NCI-H2196 treated with DMSO at 0.1 percent for 48 hours (cell line): ENCODE results near the gene IQCM.

Experiments used
- DNase-seq: peaks from one replicate; lab custom pipeline; 2025; ENCODE audit not compliant: unreplicated experiment; lab: John Stamatoyannopoulos, UW

The IQCM gene

GRCh38 chr4:149711593-149712365 is 103.9 kb downstream of the IQCM start:
- no peak for DNase-seq

- no peak for DNase-seq
Measured at GRCh38 chr4:149709640-149710039, 106.0 kb downstream of the IQCM start.

- no peak for DNase-seq
Measured at GRCh38 chr4:149708513-149709130, 107.0 kb downstream of the IQCM start.

GRCh38 chr4:149707862-149708261 is 107.8 kb downstream of the IQCM start:
- no peak for DNase-seq

GRCh38 chr4:149706942-149707341 is 108.7 kb downstream of the IQCM start:
- DNase-seq = no peak

DNA sequence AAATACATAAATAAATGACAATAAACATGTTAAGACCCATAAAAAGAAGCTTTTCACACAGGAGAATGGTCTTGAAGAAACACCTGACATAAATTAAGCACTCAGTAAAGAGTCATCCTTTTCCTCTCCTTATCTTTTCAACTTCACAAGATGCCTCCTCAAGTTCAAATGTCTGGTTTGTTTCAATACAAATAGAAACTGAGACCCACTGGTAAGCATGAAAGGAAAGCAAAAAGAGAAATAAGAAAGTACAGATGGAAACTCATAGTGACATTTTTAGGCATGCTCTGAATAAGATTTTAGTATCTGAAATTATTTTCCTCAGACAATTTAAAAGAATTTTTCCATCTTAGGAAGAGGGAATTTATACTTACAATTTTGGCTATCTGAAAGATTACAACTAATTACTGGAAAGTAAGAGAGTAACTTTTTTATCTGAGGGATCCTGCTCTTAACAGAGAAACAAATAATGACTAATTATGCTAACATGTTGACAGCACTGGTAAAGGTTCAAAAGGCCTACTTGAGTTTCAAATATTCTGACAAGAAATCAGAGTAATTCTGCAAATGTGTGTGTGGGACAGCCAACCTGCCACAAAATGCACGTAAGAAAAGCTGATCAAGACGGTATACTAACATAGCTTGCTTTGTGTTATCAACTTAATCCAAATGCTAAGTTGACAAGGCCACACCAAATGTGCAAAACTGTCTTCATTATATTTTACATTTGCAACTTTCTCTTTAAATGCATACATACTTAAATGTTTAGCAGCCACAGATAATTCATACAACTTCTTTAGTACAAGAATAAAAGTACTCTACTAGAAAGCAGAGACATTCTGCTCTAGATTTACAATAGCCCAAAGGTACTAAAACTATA is 113.0 kb downstream of the IQCM start:
- DNase-seq = no peak

- no peak for DNase-seq
Measured at GRCh38 chr4:149701435-149702156, 114.0 kb downstream of the IQCM start.

DNA sequence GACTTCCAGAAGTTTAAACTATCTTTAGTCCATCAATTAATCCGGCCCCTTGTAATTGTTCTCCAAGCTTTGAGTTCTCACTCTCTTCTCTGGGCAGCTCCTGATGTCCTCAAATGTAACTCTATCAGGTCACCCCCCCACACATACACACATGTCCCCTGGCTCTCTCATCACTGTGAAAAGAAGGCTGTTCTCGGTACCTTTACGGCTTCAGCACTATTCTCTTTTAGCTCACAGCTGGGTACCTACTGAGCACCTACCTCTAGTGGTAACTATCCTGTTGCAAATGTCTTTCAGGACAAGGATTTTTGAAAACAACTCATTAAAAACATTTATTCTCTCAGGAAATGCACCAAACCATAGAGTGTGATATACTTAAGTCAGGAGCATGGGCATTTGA is 115.4 kb downstream of the IQCM start:
- no peak for DNase-seq

- DNase-seq = no peak
Measured at GRCh38 chr4:149699642-149700041, 116.0 kb downstream of the IQCM start.

DNA sequence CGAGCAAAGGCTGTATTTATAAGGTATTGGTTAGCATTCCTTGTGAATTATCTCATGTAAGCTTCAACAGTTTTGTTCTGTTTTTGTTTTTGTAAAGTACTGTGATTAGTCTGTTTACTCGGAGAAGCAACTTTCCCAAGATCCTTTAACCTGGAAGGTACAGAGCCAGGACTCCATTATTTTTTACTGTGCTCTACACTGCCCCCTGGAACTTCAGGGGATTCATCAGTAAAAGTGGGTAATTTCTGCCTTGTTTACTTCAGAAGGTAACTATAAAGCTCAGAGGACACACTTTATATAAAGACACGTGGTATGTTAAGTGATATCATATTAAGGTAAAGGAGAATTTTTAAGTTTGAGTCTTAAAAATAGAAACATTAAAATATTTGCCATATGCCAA is 124.9 kb downstream of the IQCM start:
- DNase-seq = no peak

DNA sequence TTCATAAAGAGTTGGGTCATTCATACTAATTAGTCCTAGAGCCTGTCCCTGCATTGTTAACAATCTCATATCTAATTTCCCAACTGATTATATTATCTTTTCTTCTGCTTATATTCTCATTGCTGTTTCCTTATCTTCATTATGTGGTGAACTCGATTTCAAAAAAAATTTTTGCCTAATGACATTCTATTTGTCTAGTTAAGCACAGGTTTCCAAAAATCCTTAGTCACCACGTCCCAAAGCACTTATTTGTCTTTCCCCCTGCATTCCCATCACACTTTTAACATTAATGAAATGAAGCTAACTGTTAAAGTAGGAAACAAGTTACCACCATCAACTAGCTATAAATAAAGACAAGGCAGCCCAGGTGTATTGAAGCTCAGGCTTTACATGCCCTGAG is 131.1 kb downstream of the IQCM start:
- no peak for DNase-seq

DNA sequence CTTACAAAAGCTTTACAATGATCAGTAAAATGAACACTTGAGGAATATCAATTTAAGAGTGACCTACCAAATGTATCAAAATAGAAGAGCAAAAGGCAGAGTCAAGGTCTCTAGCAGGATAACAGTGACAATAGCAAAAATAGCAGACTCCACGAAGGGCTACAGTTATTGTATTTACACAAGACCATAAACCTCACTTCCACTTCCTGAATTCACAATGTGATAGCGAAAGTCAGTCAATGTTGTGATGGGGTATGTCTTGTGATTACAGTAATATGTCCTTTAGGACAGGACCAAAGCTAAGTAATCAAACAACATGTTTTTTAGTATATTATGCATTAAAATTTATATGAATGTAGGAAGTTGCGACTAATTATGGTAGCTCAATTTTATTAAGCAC is 139.6 kb downstream of the IQCM start:
- no peak for DNase-seq

DNA sequence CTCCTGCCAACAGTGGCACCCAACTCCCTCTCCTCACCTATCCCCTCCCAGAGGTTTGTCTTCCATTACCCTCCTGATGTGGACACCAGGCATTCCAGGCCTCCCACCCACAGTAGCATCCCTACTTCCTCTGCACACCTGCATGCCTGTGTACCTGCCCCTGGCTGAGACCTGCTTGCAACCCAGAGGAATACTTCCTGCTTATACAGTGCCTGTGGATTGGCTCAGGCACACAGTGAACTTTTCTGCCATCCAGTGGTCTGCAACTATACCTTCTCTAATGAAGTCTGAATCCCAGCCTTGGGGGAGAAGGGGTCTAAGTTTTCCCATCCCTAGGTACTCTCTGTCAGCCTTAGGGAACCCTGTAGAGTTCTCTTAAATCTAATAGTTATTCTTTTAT is 169.9 kb downstream of the IQCM start:
- DNase-seq = no peak

DNA sequence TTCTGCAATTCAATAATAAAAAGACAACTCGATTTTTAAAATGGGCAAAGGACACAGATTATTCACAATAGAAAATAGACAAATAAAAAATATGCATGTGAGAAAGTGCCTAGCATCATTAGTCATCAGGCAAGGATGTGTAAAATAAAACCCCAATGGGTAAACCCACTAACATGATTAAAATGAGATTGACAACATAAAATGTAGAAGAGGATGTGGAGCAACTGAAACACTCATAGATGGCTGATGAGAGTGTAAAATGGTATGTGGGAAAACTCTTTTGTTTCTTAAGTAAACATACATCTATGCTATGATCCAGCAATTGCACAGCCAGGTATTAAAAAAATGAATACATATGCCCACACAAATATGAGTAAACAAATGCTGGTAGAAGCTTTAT is 177.6 kb downstream of the IQCM start:
- DNase-seq = no peak

DNA sequence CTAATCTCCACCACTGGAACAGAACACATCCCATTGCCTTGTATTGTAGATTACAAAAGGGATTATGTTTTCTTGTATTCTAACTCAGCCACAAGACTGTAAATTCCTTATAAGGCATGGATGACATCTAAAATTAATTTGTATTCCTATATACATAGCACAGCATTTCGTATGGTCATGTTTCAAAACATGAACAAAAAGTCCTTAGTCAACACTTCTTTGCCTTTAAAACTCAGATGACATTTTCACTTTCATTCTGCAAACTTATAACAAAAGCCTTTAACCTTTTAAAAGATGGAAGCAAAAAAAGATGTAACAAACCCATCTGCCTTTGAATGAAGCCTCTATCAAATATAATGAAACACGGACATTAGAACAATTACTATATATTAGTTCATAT is 181.3 kb downstream of the IQCM start:
- no peak for DNase-seq

DNA sequence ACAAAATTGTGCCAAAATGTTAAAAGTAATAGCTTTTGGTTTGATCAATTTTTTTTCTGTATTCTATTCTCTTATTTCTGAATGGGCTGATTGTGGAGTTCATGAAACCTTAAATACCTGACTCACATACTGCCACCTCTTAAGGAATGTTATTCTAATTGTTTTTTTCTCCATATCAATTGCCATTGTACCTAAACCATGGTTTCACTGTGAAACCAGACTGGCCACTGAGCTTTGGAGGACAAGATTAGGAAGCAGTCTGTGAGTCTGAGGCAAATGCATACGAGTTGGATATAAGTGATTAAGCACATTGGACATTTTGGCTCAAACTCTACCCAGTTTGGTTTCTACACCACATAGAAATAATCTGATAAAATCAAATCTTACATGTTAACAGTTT is 184.0 kb downstream of the IQCM start:
- no peak for DNase-seq

DNA sequence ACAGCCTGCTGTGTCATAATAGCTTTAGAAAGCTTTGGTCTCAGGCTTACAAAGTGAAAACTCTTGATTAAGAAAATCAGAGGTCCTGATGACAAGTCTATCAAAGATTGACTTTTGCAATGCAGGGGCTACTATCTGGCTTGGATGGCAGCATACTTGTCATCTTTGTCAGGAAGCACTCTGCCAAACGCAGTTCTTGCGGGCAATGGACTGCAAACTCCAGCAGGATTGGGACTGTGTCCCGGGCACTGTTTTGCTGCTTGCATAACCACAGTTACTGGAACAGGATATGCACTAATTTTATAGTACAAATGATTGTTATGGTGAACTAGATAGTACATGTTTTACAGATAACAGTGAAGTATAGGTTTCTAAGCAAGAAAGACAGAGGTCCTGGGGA is 185.6 kb downstream of the IQCM start:
- DNase-seq = no peak

DNA sequence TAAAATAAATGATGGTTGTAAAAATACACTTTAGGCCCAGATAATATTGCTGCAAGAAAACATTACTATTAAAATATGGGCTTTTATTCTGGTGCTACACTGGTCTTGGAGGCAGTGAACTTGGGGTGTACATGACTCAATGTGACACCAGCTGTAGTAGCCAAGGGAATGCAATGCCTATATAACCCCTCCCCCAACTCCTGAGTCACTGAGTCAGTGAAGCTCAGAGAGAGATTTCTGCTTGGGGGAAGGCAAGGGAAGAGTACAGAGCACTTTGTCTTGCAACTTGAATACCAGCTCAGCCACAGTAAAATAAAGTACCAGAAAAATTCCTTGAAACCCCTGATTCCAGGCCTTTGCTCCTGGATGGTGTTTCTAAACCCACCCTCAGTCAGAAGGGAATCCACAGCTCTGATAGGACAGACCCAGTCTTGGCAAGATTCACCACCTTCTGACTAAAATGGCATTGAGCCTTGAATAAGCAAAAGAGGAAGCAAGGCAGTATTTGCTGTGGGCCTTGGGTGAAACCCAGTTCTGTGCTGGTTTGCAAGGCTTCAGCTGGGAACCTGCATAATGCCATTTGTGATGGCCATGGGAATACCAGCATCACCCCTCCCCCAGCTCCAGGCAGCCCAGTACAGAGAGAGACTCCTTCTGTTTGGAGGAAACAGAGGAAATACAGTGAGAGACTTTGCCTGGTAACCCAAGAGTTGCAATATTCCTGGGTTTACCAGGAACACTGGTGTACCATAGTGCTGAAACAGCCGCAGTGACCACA is 209.9 kb downstream of the IQCM start:
- DNase-seq = no peak

DNA sequence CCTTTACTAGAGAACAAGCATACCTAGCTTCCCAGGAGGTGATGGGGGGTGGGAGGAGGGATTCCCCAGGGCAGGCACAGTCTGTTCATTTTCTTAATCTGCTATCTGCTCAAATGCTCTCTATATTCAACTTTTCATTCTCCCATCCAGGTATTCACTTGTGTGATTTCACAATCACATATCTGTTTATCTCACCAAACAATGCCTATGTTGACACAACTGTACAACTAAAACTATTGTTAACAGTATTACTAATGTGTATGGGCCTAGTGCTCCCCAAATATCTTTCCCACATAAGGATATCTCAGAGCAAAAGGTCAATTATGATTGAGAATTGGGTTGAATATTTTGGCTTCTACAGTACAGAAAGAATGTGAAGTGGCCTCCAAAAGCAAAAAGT is 210.8 kb downstream of the IQCM start:
- DNase-seq = no peak

DNA sequence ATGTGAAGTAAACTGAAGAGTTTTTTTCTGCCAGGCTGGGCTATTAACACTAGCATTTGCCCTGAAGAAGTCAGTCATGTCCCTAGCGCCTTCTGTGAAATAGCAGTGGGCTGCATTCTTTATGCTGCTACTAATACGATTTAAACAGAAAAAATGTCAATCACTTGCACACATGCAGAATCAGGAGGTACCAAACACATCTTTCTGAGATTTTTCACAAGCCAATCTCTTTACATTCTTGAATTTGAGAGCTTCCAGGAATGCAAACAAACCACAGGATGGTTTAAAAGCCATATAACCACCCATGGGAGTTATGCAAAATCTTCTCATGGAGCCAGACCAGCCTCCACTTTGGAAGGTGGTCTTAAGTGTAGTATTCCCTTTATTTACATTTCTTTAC is 220.1 kb downstream of the IQCM start:
- no peak for DNase-seq

DNA sequence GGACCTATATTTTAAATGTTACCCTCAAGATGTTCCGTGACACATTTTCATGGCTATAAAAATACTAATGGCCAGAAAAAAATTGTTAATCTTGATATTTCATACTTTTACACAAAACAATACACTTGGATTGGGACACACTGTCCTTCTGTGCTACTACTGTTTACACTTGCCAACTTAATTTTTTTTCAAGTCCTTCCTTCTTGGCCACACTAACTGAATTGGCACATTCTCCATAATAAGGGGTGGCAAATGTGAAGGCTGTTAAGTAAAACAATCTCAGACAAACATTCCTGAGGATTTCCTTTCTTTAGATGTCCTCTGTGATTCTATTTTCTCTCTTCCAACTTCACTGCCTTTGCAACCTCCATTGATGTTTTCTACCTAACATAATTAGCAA is 225.8 kb downstream of the IQCM start:
- no peak for DNase-seq
